D341Med (cell line): Measurements from ENCODE around the gene NRL.

Experiments used
- DNase-seq: peaks from one replicate; pipeline ENCODE4 v3.0.0; 2012; ENCODE audit warnings: low spot score

The NRL gene

GRCh38 chr14:24098927-24099813 lies 15.6 kb downstream of the NRL start:
- no peak for DNase-seq

DNA sequence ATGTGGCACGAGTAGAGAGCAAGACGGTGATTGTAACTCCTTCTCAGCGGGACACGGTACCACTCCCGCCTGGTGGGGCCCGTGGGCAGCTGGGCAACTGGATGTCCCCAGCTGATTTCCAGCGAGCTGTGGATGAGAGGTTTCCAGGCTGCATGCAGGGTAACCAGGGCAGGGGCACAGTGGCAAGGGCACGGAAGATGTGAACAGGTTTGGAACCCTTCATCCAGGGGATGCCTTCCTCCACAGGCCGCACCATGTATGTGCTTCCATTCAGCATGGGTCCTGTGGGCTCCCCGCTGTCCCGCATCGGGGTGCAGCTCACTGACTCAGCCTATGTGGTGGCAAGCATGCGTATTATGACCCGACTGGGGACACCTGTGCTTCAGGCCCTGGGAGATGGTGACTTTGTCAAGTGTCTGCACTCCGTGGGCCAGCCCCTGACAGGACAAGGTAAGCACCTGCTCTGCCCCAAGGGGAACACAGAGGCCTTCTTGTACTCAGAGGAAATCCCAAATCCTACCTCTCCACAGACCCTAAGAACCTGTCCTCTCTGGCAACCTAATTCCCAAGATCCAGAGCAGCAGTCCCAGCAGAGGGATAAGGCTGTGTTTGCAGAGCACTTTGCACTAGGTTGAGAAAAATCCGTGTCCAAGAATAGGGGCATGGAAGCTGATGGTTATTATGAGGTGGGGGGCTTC lies 16.4 kb downstream of the NRL start:
- DNase-seq, result no peak

- DNase-seq, result no peak
These were observed 18.1 kb downstream of the NRL start for GRCh38 chr14:24096545-24097181.

GRCh38 chr14:24095271-24096068 lies 19.3 kb downstream of the NRL start:
- DNase-seq, result peak; percentile 68

GRCh38 chr14:24094841-24095270 lies 19.9 kb downstream of the NRL start:
- DNase-seq, result no peak

DNA sequence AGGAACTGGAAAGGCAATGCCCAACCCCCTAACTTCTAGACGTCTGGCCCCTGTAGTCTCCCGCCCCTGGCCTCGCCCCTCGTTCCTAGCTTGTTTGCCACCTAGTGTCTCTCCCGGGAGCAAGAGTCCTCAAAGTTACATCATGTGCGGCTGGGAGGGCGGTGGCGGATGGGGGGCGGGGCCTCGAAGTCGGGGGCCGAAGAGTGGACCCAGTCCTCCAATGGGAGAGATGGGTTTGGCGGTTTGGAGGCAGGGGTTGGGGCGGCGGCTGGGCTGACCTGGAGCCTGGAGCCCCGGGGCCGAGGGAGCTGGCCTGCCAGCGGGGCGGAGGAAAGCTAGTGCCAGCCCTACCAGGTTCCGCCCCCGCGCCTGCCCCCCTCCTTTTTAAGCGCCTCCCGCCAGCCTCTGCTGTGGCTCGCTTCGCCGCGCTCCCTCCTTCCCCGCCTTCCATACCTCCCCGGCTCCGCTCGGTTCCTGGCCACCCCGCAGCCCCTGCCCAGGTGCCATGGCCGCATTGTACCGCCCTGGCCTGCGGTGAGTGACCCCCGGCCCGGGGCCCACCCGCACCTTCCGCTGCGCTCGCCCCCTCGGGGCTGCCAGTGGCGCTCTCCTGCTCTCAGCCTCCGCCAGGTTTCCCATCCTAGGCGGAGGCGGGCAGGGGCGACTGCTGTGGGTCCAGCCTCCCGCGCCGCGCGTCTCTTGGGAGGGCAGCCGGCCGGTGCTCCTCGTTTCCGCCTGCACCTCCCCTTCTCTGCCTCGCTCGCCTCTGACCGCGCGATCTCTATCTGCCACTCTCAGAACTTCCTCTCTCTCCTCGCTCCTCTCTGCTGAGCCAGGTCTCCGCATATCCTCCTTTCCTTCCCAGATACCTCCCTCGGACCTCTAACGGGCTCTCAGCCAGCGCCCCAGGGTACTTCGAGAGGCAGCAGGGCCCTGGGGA lies 20.6 kb downstream of the NRL start, which contains the start of gene PCK2:
Gene PCK2, plus strand, starts transcription at position 411 of the 940 bp plus-strand sequence. Its CDS starts 95 bp downstream, at position 506.
- peak; percentile 96 for DNase-seq

GRCh38 chr14:24093207-24093900 lies 21.4 kb downstream of the NRL start:
- no peak for DNase-seq

GRCh38 chr14:24092505-24093206 lies 22.1 kb downstream of the NRL start:
- DNase-seq, result no peak

DNA sequence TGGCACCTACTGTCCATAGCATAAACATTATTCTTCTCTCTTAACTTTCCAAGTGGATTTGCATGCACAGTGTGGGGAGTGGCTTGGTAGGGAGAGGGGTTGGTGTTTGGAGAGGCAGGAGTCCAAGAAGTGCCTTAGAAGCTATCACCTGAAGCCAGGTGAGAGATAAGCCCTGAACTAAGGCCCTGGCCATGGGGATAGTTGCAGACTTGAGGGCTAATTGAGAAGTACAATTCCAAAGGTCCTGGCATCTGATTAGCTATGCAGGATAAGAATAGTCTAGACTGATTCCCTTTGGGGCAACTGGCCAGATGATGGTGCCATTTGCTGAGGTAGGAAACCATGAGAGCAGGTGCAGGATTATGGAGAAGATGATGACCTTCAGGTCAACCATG lies 22.6 kb downstream of the NRL start:
- DNase-seq, result no peak

- DNase-seq, result no peak
These were observed 24.9 kb downstream of the NRL start for GRCh38 chr14:24089890-24090289.

DNA sequence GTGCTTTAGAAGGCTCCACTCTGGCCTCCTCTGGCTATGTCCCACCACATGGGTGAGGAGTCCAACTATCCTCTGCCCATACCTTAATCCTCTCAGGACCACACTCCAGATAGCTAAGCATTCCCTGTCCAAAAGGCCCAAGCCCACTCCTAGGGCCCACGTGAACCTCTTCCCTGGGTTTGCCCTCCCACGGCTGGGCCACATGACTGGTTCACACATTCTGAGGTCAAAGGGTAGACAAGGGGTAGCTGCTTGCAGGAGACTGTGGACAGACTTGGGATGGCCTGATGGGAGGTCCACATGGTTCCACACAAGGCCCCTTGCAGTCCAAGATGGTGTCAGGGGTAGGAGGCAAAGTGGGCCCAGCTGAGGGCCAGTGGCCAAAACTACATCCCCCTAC lies 26.7 kb downstream of the NRL start:
- DNase-seq, result no peak

GRCh38 chr14:24087004-24087403 lies 27.7 kb downstream of the NRL start:
- DNase-seq, result no peak

DNA sequence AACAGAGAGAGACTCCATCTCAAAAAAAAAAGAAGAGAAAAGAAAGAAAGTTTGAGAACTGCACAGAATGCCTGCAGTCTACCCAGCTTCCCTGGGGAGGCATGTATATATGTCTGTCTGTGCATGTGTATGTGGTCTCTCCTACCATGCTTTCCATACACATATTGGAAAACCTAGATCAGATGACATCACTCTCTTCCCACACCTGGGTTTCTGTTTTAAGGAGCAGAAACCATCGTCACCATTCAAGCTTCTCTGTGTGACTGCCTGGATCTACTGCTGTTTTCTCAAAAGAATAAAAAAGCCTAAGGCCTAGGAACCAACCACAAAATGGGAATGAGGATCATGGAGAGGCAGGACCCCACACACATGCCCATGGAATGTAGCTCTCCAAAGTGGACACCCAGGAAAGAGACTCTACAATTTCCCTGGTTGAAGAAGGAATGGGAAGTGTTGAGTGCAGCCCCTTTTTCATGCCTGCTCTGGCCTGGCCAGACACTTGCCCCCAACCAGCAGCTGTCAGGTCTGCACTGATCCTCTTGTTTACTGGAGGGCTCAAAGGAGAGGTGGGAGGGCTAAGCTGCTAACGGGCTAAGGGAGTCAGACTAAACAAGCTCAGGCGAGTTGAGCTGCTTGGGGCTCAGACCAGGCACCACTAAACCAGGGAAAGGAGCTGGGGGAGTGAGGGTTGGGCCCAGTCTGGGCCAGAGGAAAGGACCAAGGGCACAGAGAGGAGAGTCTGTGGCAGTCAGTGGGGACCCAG lies 28.4 kb downstream of the NRL start:
- peak; percentile 75 for DNase-seq

- DNase-seq, result peak; percentile 51
These were observed 29.5 kb downstream of the NRL start for GRCh38 chr14:24085215-24085614.

GRCh38 chr14:24084440-24084839 lies 30.3 kb downstream of the NRL start:
- DNase-seq, result no peak

DNA sequence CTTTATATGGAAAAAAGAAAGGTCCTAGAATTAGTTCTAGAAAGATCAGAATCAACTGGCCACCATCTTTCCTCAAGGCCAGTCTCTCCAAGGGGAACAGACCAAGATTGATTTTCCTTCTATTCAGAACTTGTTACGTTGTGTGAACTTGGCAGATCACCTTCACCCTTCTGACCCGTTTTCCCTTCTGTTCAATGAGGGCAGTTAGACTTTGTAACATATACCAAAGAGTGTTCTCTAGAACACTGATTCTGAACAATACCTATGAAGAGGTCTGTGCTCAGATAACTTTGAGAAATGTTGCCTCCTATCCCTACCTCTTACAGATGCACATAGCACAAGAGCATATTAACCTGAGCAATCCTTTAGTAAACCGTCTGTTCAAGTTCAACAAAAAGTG lies 31.3 kb downstream of the NRL start:
- DNase-seq, result no peak

DNA sequence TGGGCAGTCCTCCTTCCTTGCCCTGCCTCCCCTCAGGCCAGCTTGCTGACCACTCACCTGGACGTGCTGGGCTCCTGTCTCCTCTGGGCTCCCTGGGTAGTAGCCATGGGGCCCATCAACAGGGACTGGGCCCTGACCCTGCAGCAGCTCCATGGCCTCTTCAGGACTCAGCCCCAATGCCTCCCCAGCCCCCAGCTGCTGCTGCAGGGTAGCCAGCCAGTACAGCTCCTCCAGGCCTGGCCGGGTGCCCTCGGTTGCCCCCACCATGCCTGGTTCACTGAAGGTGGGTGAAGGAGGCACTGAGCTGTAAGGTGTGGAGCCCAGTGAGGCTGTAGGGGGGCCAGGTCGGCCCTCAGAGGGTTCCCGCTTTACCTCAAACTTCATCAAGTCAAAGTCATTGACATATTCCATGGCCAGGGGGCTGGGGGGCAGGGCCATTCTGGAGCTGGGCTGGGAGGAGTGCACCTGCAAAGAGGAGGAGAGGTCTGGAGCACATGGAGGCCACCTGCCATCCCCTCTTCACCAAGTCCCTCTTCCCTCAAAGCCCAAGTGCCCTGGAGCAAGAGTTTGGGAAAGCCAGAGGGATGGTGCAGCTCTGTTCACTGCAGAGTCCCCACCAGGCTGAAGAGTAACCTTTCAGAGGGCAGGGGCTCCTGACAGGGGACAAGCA lies 32.2 kb downstream of the NRL start:
- DNase-seq, result no peak

DNA sequence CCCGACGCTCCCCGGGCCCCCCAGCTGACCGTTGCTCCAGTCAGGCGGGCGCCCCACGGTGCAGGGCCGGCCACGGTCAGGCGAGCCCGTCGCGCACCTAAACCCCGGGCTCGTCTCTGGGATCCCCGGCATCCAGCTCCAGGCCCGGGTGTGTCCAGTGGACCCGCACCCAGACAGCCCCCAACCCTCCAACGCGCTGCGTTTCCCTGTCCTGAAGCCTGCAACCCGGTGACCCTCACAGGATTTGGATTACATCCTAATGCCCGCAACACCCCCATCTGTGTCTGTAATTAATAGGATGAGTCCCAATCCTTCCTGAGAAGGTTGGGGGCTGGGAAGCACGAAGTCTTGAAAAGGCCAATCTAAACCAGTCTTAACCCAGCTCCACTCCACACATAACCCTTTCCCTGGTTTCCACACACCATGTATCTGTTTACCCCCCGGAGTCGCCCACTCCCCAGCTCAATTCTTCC lies 33.0 kb downstream of the NRL start:
- DNase-seq, result no peak
